Pancreas (tissue), 10 donors: Measurements from ENCODE around the gene ZBTB20. TPM values are rescaled to one million over a fixed set of nuclear protein-coding genes. Genes with fewer than 3 reads are reported as not detected.

Experiments used
- ATAC-seq, 4 donors: fragments of 200-7000 bp; cut with Tn5 transposase; one replicate each; pipeline versions ENCODE4 v1.8.0 to v1.9.1; 2020; ENCODE audit warnings: mild to moderate bottlenecking in 4 of 4, moderate library complexity in 4 of 4
- DNase-seq, 6 donors: peaks; one replicate each; pipeline ENCODE4 v3.0.0-alpha.2; 2020
- FAIRE-seq: peaks from 2 replicates; lab custom pipeline; 2012; peaks lifted over from hg19 to GRCh38; lab: Jason Lieb, UNC
- H3K27ac ChIP-seq, 4 donors: fragments of 200-600 bp; sonication (generic); 1 replicate in 3 of 4; 2 replicates in 1 of 4; pipeline versions ENCODE4 v1.5.0 to v1.8.0; 2020
- H3K27me3 ChIP-seq, 4 donors: fragments of 200-600 bp; one replicate each; pipeline ENCODE4 v1.8.0; 2021
- H3K36me3 ChIP-seq, 3 donors: fragments of 200-600 bp; sonication (generic) in 1 of 3; one replicate each; pipeline versions ENCODE4 v1.5.0 to v1.8.0; 2020 to 2021
- H3K4me1 ChIP-seq, 3 donors: fragments of 200-600 bp; one replicate each; pipeline ENCODE4 v1.8.0; 2021
- H3K4me3 ChIP-seq, 4 donors: fragments of 200-600 bp; sonication (generic) in 2 of 4; one replicate each; pipeline versions ENCODE4 v1.5.0 to v1.8.0; 2020 to 2021
- H3K9me3 ChIP-seq, 4 donors: fragments of 200-600 bp; one replicate each; pipeline ENCODE4 v1.8.0; 2021
- WGBS, 2 donors: extraction: QIAGEN DNeasy Blood & Tissue Kit; methylation state at CpG; one replicate each; pipeline ENCODE4 v1.1.7; 2013; 5-methylcytosine and 5-hydroxymethylcytosine counted together
- intact Hi-C, 3 donors: fragments of 100-400 bp; cut with DNase I; formaldehyde crosslinking; loops; one replicate each; pipeline versions ENCODE4 v1.11.1 to v1.14.2; 2022
- polyA plus RNA-seq, 2 donors: library from polyadenylated mRNA; stranded (reverse); fragments of 200-250 nt; gene quantifications; one replicate each; pipeline ENCODE4 v1.2.3, GENCODE V29; 2013
- total RNA-seq, 6 donors: library from RNA; stranded (reverse); fragmentation: NEBNext Ultra II Directional in 4 of 6; extraction: Animal tissue kit (Norgen Biotek cat#: 25700) in 4 of 6; gene quantifications; one replicate each; pipeline versions ENCODE4 v1.2.1 to v1.2.4, GENCODE V29; 2021 to 2023
- TF ChIP-seq, protein P1 (sequence below), 4 donors: fragments of 200-600 bp; sonication (generic) in 3 of 4; IDR thresholded peaks; one replicate each; pipeline versions ENCODE4 v1.5.0 to v1.8.0; 2021; ENCODE audit warnings: antibody characterized with exemption in 4 of 4
- donor health status: healthy with polysubstance abuse.
- donor health status: DM: no; HTN: no; CAD: no; lungs with moderate emphysema.
- donor health status: DM: no; HTN: no; CAD: no.
- donor health status: control.
- donor health status: control.
- donor health status: Bipolar disorder and iron deficiency.
- donor health status: DM: yes; HTN: yes; CAD: no.
- donor health status: DM: no; HTN: no; CAD: no.
- donor health status: DM: no; HTN: no; CAD: no.
- donor health status: DM: yes; HTN: yes; CAD: no.

The ZBTB20 gene
- total and polyA plus RNA-seq, 8 donors: 1.3 to 81.5 (median 43.7) TPM

DNA sequence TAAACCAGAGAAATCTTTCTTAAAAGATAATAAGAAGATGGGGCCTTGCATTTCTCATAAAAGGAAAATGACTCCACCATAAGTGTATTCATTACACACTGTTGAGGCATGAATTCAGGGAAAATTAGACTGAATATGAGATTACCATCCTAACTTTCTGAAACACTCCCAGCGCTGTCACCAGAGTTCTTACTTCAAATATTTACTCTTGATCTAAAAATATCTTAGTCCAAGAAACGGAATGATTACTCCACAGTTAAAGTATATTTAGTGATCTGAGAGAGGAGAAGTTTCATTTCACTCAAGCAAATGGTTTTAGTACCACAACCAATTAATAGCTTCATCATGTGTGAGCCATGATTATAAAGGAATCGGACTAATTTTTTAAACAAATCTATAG lies 300.3 kb downstream of the ZBTB20 start:
- peaks cover 24 to 56% (median 44%) of the 10 kb centered on the region in 3 donors for H3K4me1 ChIP-seq
- H3K4me3 ChIP-seq: no peak overlapping the region
- TF ChIP-seq, protein P1, sequence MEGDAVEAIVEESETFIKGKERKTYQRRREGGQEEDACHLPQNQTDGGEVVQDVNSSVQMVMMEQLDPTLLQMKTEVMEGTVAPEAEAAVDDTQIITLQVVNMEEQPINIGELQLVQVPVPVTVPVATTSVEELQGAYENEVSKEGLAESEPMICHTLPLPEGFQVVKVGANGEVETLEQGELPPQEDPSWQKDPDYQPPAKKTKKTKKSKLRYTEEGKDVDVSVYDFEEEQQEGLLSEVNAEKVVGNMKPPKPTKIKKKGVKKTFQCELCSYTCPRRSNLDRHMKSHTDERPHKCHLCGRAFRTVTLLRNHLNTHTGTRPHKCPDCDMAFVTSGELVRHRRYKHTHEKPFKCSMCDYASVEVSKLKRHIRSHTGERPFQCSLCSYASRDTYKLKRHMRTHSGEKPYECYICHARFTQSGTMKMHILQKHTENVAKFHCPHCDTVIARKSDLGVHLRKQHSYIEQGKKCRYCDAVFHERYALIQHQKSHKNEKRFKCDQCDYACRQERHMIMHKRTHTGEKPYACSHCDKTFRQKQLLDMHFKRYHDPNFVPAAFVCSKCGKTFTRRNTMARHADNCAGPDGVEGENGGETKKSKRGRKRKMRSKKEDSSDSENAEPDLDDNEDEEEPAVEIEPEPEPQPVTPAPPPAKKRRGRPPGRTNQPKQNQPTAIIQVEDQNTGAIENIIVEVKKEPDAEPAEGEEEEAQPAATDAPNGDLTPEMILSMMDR (IDR thresholded peaks at IDR 0.05): no peak
- DNase-seq (no peak), ATAC-seq (peak; percentile 53 to 69 (median 66)), FAIRE-seq (peak; percentile 53)
- H3K9me3 ChIP-seq: no peaks in the 10 kb centered on the region
- H3K27ac ChIP-seq: peak overlapping the region in 2 of 4 donors; percentile 72 to 82
- no peaks in the 10 kb centered on the region for H3K27me3 ChIP-seq
- intact Hi-C loops: no loop called here
- 27 to 32% methylated on average over 3 of the region's 3 CpGs for WGBS, 2 donors
- H3K36me3 ChIP-seq: no peaks in the 10 kb centered on the region

DNA sequence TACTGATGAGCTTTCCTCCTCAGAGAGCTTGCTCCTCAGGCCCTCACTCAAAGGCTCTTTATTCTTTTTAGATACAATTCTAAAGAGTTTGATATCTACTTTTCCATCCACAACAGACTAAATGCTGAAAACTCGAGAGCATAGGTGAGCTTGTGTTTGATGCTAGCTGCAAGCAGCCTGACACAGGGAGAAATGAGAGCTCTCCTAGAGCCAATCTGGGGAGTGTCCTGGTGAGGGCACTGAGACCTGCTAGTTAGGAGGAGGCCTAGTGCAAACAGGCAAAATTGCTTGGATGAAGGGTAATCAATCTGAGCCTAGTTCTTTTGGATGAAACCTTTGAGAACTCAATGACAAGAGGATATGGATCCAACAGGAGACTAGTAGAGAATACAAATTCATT lies 300.8 kb downstream of the ZBTB20 start:
- Histone ChIP-seq H3K4me3 (no peak overlapping the region), H3K9me3 (no peaks in the 10 kb centered on the region), H3K27me3 (no peaks in the 10 kb centered on the region), H3K4me1 (peaks cover 24 to 53% (median 44%) of the 10 kb centered on the region in 3 donors), H3K27ac (peak overlapping the region in 2 of 4 donors; percentile 72 to 82), H3K36me3 (no peaks in the 10 kb centered on the region)
- intact Hi-C loops: no loop called here
- 26 to 34% methylated on average over 1 of the region's 1 CpG for WGBS, 2 donors
- DNase-seq: no peak
- no peak for FAIRE-seq
- ATAC-seq: peak in 2 of 4 donors; percentile 26 to 39
- TF ChIP-seq, protein P1 (IDR thresholded peaks at IDR 0.05): no peak

DNA sequence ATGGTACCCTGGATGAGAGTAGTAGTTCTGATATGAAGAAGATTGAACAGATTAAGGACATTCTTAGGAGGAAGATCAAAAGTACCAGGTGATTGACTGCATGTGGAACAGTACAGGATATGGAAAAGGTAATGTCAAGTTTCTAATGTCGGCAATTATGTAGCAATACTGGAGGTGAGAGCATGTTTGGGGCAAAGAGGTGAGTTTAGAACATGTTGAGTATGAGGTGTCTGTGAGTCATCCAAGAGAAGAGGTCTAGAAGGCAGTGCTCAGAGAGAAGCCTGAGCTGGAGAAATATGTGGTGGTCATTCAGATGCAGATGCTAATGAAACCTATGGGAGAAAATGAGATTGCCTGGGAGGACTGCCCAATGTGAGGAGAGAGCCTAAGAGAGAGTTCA lies 305.6 kb downstream of the ZBTB20 start:
- ATAC-seq: no peak
- 95 to 97% methylated on average over 1 of the region's 1 CpG for WGBS, 2 donors
- FAIRE-seq: no peak

DNA sequence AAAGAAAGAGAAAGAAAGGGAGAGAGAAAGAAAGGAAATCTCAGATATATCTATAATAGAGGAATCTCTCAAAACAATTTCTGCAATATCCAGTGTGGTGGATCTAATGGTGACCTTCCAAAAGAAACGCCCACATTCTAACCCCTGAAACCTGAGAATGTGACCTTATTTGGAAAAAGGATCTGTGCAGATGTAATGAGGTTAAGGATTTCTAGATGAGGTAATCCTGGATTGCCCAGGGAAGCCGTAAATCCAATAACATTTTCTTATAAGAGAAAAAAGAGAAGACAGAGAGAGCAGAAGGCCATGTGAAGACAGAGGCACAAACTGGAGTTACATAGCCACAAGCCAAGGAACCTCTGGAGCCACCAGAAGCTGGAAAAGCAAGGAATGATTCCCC lies 307.6 kb downstream of the ZBTB20 start:
- no peak overlapping the region for H3K27ac ChIP-seq
- ATAC-seq (no peak), FAIRE-seq (no peak), DNase-seq (no peak)
- H3K36me3 ChIP-seq: no peaks in the 10 kb centered on the region
- peaks cover 0 to 4% (median 0%) of the 10 kb centered on the region in 3 donors for H3K4me1 ChIP-seq
- WGBS, 2 donors: 78 to 88% methylated on average over 2 of the region's 2 CpGs
- TF ChIP-seq, protein P1 (IDR thresholded peaks at IDR 0.05): no peak
- H3K4me3 ChIP-seq: no peak overlapping the region
- no peaks in the 10 kb centered on the region for H3K27me3 ChIP-seq
- intact Hi-C loops: no loop called here
- H3K9me3 ChIP-seq: no peaks in the 10 kb centered on the region

More for the DNA sequence above, 305.6 kb downstream of the ZBTB20 start:
- H3K4me1 ChIP-seq: peaks cover 0 to 19% (median 9%) of the 10 kb centered on the region in 3 donors
- TF ChIP-seq, protein P1 (IDR thresholded peaks at IDR 0.05): no peak
- H3K36me3 ChIP-seq: no peaks in the 10 kb centered on the region
- H3K27me3 ChIP-seq: no peaks in the 10 kb centered on the region
- no peak overlapping the region for H3K4me3 ChIP-seq
- no peak for DNase-seq
- intact Hi-C loops: no loop called here
- no peak overlapping the region for H3K27ac ChIP-seq
- no peaks in the 10 kb centered on the region for H3K9me3 ChIP-seq

DNA sequence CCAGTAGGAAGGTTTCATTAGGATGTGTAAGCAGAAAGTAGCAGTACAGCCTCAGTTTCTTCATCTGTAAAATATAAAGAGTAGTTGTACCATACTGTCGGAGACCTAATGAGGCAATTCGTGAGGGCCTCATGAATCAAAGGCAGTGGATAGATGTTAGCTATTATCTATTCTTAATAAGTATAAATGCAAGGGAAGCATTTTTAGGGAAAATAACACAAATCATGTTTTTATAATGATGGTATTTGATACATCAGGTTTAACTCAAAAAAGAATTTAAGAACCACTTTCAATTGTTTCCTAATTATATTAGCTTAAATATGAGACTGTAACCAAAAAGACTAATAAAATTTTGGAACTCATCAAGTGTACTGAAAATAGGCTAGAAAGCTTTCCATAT lies 309.1 kb downstream of the ZBTB20 start:
- FAIRE-seq (no peak), DNase-seq (no peak), ATAC-seq (no peak)
- Histone ChIP-seq H3K4me1 (peaks cover 0 to 15% (median 0%) of the 10 kb centered on the region in 3 donors), H3K27ac (no peak overlapping the region), H3K27me3 (no peaks in the 10 kb centered on the region), H3K4me3 (no peak overlapping the region), H3K9me3 (no peaks in the 10 kb centered on the region), H3K36me3 (no peaks in the 10 kb centered on the region)
- TF ChIP-seq, protein P1 (IDR thresholded peaks at IDR 0.05): no peak
- WGBS, 2 donors: 76 to 97% methylated on average over 2 of the region's 2 CpGs
- intact Hi-C loops: no loop called here
